ENCODE data around the gene PECR.

The PECR gene

GRCh38 chr2:216112926-216113325 lies 31.3 kb upstream of the PECR start:
- H3K4me3 ChIP-seq (ENCODE audit: low read length), result no peak overlapping the region
- no peak for DNase-seq (ENCODE audit: low read depth)
- TF ChIP-seq, protein P1, sequence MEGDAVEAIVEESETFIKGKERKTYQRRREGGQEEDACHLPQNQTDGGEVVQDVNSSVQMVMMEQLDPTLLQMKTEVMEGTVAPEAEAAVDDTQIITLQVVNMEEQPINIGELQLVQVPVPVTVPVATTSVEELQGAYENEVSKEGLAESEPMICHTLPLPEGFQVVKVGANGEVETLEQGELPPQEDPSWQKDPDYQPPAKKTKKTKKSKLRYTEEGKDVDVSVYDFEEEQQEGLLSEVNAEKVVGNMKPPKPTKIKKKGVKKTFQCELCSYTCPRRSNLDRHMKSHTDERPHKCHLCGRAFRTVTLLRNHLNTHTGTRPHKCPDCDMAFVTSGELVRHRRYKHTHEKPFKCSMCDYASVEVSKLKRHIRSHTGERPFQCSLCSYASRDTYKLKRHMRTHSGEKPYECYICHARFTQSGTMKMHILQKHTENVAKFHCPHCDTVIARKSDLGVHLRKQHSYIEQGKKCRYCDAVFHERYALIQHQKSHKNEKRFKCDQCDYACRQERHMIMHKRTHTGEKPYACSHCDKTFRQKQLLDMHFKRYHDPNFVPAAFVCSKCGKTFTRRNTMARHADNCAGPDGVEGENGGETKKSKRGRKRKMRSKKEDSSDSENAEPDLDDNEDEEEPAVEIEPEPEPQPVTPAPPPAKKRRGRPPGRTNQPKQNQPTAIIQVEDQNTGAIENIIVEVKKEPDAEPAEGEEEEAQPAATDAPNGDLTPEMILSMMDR (IDR thresholded peaks at IDR 0.05; ENCODE audit: insufficient read depth, low read depth, low read length, missing control alignments), result no peak

- H3K4me3 ChIP-seq (ENCODE audit: low read length), result no peak overlapping the region
- TF ChIP-seq, protein P1 (IDR thresholded peaks at IDR 0.05; ENCODE audit: insufficient read depth, low read depth, low read length, missing control alignments), result no peak
- DNase-seq (ENCODE audit: low read depth), result no peak
These were observed 29.5 kb upstream of the PECR start for GRCh38 chr2:216111122-216111521.

- TF ChIP-seq, protein P1 (IDR thresholded peaks at IDR 0.05; ENCODE audit: insufficient read depth, low read depth, low read length, missing control alignments), result no peak
- H3K4me3 ChIP-seq (ENCODE audit: low read length), result peak overlapping the region; percentile 96
- DNase-seq (ENCODE audit: low read depth), result no peak
These were observed 29.0 kb upstream of the PECR start for GRCh38 chr2:216110620-216111019.

DNA sequence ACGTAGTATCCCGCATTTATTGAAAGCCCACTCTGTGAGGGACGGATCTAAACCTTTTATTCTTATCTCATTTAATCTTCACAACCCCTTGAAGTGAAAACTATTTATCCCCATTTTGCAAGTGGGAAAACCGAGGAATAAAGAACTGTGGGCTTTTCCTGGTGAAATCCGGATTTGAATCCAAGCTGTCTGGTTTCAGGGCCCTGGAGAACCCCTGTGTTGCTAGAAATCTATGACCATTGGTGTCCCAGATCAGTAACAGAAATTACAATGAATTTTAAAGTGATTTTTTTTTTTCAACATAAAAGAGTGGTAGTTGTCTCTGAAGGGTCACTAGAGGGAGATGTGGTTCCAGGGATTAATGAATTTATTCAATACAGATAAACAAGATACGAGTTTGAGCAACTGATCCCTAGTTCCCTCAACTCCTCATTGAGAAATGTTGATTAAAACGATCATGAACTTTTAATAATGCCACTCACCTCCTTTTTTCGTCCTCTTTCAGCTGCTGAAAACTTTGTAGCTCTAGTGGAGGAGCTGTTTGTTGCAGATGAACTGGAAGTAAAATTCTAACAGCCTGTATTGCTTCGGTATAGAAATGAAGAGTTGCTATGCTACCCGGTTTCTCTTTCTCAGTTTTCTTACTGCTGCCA lies 28.5 kb upstream of the PECR start:
- peak overlapping the region; percentile 96 for H3K4me3 ChIP-seq (ENCODE audit: low read length)
- TF ChIP-seq, protein P1 (IDR thresholded peaks at IDR 0.05; ENCODE audit: insufficient read depth, low read depth, low read length, missing control alignments), result peak; percentile 56
- DNase-seq (ENCODE audit: low read depth), result peak; percentile 50

DNA sequence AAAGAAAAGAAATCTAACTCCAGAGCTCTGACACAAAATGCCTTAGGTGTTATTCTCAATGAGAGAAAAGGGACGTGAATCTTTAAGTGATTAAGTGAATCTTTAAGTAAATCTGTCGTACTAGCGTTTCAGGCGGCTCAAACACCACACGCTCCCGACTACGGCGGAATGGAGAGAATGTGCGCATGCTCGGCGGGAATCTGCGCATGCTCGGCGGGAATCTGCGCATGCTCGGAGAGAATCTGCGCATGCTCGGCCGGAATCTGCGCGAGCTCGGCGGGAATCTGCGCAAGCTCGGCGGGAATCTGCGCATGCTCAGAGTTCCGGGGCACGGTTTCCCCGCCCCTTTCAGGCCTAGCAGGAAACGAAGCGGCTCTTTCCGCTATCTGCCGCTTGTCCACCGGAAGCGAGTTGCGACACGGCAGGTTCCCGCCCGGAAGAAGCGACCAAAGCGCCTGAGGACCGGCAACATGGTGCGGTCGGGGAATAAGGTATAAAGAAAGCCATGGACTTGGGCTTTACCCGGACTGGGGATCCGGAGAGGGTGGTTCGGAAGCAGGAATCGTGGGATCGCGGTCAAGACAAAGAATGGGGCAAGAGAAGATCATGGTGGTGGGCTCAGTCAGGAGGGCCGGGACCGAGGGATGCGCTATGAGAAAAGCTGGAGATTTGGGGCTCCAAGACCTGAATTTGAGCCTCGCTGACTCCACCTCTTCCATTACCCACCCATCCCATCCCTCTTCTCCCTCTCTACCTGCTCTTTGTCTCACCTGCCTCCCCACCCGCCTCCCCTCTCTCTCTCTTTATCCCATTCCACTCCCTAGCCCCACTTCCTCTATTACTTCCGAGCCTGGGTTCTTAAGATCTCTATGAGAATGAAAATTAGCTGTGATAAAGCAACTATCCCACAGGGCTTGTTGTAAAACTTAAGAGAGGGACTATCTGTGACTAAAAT lies 27.6 kb upstream of the PECR start, which contains the start of gene XRCC5:
XRCC5 (plus strand) TSS at position 382 of the 955 bp plus-strand sequence; CDS start at position 471, 89 bp downstream.
- peak within 1 kb of the TSS; percentile 96 for H3K4me3 ChIP-seq (ENCODE audit: low read length)
- peak; percentile 97 for DNase-seq (ENCODE audit: low read depth)
- TF ChIP-seq, protein P1 (IDR thresholded peaks at IDR 0.05; ENCODE audit: insufficient read depth, low read depth, low read length, missing control alignments), result no peak

GRCh38 chr2:216108310-216108966 lies 26.8 kb upstream of the PECR start:
- TF ChIP-seq, protein P1 (IDR thresholded peaks at IDR 0.05; ENCODE audit: insufficient read depth, low read depth, low read length, missing control alignments), result no peak
- DNase-seq (ENCODE audit: low read depth), result peak; percentile 13
- peak overlapping the region; percentile 96 for H3K4me3 ChIP-seq (ENCODE audit: low read length)

All from epithelial cell of esophagus (primary cell).